Activated naive CD4-positive, alpha-beta T cell treated with anti-CD3 and anti-CD28 coated beads, Interleukin-2, amount 50 U/mL, for 24 hours (primary cell): ENCODE results near the gene CEP112.

ENCODE experiments used
- H3K27ac Mint-ChIP-seq: one replicate; pipeline ENCODE4 v1.8.0; 2021; ENCODE audit warnings: mild to moderate bottlenecking, mixed read lengths
- H3K27me3 Mint-ChIP-seq: one replicate; pipeline ENCODE4 v1.8.0; 2021; ENCODE audit warnings: mixed read lengths
- H3K36me3 Mint-ChIP-seq: one replicate; pipeline ENCODE4 v1.8.0; 2021; ENCODE audit warnings: mixed read lengths
- H3K4me1 Mint-ChIP-seq: one replicate; pipeline ENCODE4 v1.8.0; 2021; ENCODE audit warnings: mixed read lengths
- H3K4me3 Mint-ChIP-seq: one replicate; pipeline ENCODE4 v1.8.0; 2021; ENCODE audit warnings: mild to moderate bottlenecking, mixed read lengths
- H3K9me3 Mint-ChIP-seq: one replicate; pipeline ENCODE4 v1.8.0; 2021; ENCODE audit warnings: mixed read lengths

Gene CEP112

DNA sequence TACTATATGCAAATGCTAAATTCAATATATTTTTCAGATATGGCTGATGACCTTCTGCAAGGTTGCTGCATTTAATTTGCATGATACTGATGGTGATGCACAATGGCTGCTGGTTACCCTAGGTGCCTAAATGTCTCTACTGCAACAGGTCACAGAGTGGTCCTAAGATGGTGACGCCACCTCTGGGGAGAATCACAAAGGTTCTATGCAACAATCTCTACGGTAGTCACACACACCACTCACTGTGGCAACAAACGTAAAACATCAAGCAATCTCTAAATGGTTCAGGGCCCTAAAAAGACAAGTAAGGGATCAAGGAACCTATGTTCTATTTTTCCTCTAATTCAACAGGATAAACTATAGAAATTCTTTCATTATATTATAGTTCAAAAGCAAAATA is 293.3 kb downstream of the CEP112 start:
- no peak overlapping the region for H3K27ac Mint-ChIP-seq
- H3K4me3 Mint-ChIP-seq = no peak overlapping the region
- H3K27me3 Mint-ChIP-seq = no peaks in the 10 kb centered on the region
- no peaks in the 10 kb centered on the region for H3K9me3 Mint-ChIP-seq
- H3K36me3 Mint-ChIP-seq = no peaks in the 10 kb centered on the region
- H3K4me1 Mint-ChIP-seq = no peaks in the 10 kb centered on the region

DNA sequence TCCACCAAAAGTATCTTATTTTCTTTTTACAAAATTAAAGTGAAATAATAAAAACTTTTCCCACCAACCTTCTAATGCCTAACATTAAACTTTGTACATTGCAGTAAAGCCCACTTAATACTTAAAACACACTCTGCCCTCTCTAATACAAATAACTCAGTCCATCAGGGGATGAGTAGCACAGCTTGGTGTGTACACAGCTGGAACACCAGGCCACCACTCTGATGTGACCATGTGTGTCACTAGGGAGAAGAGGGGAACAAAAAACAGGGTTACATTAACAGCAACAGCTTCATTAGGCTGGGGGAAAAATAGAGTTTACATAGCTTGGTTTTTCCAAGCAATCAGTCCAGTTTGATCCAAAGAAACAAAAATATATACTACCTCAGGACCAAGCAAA is 295.0 kb downstream of the CEP112 start:
- H3K4me1 Mint-ChIP-seq = no peaks in the 10 kb centered on the region
- no peaks in the 10 kb centered on the region for H3K36me3 Mint-ChIP-seq
- H3K27me3 Mint-ChIP-seq = no peaks in the 10 kb centered on the region
- no peaks in the 10 kb centered on the region for H3K9me3 Mint-ChIP-seq
- H3K4me3 Mint-ChIP-seq = no peak overlapping the region
- no peak overlapping the region for H3K27ac Mint-ChIP-seq

DNA sequence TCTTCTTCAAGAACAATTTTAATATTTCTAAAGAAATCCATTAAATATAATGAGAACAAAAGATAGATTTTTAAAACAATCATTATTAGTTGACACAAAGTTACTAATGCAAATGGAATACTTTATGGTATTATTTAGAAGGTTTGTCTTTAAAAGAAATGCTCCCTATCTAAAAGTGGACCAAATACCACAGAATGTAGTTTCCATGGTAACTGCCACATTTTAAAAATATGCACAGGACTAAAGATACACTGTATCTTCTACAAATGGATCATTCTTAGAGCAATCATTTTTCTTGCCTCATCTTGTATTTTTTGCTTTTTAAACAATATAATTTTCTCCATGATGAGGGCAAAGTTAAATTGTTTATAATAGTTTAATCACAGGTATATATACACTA is 296.0 kb downstream of the CEP112 start:
- Mint-ChIP-seq H3K9me3 (no peaks in the 10 kb centered on the region), H3K36me3 (no peaks in the 10 kb centered on the region), H3K27me3 (no peaks in the 10 kb centered on the region)

DNA sequence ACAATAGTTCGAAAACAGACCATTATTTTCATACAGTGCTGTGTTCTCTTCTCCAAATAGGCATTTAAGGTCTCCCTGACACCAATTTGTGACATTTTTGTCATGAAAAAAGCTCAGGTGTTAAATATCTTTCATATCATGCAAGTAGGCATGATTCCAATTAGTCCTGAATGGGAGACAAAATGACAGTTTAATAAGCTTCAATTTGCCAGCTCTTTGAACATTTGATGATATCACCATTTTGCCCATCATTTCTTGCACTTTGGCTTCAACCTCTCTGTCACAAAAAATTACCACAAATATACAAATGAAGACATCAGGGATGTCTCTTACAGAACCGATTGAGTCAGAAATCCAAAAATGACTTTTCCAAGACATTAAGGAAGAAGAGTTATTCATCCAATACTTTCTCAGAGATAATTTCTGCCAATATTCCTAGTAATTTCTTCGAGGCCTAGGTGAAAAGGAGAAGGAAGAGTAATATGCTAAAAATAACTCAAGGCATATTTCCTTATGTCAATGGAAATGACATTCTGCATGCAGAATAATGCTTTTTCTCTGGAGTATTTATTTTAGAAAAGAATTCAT is 298.1 kb downstream of the CEP112 start:
- Mint-ChIP-seq H3K27ac (no peak overlapping the region), H3K36me3 (no peaks in the 10 kb centered on the region), H3K27me3 (no peaks in the 10 kb centered on the region), H3K9me3 (no peaks in the 10 kb centered on the region), H3K4me3 (no peak overlapping the region), H3K4me1 (no peaks in the 10 kb centered on the region)

More for the DNA sequence above, 296.0 kb downstream of the CEP112 start:
- Mint-ChIP-seq H3K27ac (no peak overlapping the region), H3K4me3 (no peak overlapping the region), H3K4me1 (no peaks in the 10 kb centered on the region)

DNA sequence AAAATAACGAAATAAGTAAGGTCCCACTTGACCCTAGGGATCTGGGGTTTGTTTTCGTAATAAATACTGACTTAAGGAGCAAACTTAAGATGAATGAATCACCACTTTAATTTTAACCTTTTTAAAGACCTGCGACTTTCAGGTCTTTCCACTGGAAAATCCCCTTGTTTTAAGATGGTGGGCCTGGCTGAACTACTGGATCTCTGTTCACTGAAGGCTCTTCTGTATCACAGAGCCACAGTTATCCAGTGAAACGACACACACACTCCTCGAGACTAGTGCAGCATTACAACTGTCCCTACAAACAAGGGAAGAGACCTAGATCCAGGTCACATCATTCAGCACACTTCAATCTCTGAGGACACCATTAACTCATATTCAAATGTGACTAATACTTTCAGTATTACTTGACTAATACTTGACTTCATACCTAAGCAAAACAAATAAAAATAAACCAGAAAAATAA is 299.0 kb downstream of the CEP112 start:
- Mint-ChIP-seq H3K27ac (no peak overlapping the region), H3K27me3 (no peaks in the 10 kb centered on the region), H3K4me3 (no peak overlapping the region), H3K9me3 (no peaks in the 10 kb centered on the region), H3K4me1 (no peaks in the 10 kb centered on the region), H3K36me3 (no peaks in the 10 kb centered on the region)

DNA sequence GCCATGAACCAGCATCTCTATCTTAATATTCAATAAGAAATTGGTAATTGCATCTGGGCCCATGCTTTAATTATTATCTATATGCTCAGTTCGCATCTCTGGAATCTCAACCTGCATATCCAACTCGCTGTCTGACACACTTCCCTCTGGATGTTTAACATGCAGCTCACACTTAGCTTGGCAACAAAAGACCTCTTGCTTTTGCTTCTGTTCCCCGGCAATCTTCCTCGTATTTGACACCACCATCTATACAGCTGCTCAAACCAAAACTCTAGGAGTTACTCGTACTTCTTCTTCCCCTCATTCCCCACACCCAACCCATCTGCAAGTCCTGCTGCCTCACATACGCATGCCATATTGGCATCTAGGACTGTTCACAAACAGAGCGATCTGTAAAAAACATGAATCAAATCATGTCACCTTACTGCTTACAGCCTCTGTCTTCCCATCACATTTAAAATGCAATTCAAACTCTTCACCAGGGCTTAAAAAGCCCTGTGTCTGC is 300.6 kb downstream of the CEP112 start:
- Mint-ChIP-seq H3K4me3 (no peak overlapping the region), H3K4me1 (no peaks in the 10 kb centered on the region), H3K36me3 (no peaks in the 10 kb centered on the region), H3K27me3 (no peaks in the 10 kb centered on the region), H3K27ac (no peak overlapping the region), H3K9me3 (no peaks in the 10 kb centered on the region)

DNA sequence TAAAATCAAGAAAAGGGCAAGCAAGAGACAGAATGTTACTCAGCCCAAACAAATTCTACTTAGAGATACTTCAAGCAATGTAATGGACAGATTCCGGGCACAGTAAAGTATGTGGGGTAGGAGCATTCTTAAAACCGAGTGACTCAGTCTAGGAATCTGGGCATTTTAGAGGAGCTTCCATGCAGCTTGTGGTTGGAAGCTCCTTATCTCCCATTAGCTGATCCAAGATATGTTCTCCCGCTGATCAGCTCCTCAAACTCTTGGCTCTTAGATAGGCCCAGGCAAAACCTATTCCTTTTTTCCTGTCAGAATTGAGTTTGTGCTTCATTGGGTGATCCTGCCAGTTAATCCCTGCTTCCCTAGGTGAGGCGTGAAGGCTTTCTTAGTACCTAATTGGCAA is 303.3 kb downstream of the CEP112 start:
- H3K27me3 Mint-ChIP-seq = no peaks in the 10 kb centered on the region

DNA sequence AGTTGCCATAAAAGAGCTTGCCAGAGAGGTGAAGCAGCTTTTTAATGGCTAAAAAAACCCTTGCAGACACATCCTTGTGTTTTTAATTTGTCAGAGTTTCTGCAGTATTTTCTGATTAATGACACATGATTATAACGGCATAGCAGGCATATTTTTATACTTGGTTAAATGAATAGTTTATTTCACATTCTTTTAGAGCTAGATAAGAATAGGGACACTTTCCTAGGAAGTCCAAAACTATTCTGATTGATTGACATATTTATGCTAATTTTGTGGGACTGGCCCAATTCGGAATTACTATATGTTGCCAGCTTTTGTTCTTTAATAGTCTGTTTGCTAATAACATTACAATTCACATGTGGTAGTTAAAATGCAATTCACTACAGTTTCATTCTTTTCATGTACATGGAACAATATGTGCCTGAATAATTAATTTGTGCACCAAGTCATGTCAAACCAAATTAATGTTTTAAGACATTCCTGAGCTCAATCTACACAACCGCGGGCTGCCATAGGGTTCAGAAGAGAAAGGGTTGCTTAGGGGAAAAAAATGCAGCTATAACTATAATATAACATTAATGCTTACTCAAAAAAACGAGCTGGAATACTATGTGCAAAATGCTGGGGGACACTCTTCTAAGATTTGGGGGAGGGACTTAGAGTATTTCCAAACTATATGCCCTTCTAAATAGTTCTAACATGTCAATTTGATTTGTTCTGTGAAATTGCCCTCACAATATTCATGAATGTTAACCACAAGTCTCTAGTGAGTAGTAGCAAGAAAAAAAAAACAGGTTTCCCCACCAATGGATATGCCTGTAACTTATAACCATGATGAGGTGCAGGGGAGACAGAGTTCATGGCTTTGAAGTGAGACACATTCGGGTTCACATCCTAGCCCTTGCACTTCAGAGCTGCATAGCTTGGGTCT is 305.4 kb downstream of the CEP112 start:
- Mint-ChIP-seq H3K27me3 (no peaks in the 10 kb centered on the region), H3K4me3 (no peak overlapping the region), H3K9me3 (no peaks in the 10 kb centered on the region), H3K36me3 (no peaks in the 10 kb centered on the region), H3K4me1 (no peaks in the 10 kb centered on the region), H3K27ac (no peak overlapping the region)

More for the DNA sequence above, 303.3 kb downstream of the CEP112 start:
- Mint-ChIP-seq H3K4me3 (no peak overlapping the region), H3K36me3 (no peaks in the 10 kb centered on the region), H3K4me1 (no peaks in the 10 kb centered on the region), H3K27ac (no peak overlapping the region), H3K9me3 (no peaks in the 10 kb centered on the region)

DNA sequence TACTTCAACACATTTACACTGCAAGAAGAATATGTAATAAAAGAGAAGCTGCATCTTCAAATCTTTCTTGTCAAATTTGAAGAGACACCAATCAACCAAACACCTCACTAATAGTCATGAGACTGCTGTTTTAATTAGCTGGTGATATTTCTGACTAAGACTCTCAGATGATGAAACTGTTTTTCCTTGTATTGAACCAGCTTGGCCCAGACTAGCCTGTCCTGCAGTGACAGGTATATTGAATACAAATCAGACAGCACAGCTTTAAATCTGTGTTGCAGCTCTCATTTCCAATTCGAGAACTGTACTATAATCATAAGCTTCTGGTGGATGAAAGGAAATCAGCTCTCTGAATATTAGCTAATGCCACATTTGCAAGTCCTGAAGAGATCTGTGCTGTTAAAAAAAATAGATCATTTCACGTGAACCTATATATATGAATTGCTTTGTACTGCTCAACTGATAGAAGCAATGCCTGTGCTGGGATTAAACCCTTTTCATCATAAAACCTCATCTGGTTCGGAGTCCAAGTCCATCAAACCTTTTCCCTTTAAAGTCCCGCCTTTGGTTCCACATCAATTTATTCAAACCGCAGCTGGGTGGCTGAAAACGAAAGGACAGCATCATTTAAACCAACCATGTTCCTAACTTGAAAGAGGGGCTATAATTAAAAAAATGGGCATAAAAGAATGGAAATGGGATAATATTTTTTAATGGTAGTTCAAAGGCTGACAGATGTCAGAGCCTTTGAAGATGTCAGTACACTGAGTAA is 306.2 kb downstream of the CEP112 start:
- Mint-ChIP-seq H3K27me3 (no peaks in the 10 kb centered on the region), H3K4me3 (no peak overlapping the region), H3K36me3 (no peaks in the 10 kb centered on the region), H3K27ac (no peak overlapping the region), H3K9me3 (no peaks in the 10 kb centered on the region), H3K4me1 (no peaks in the 10 kb centered on the region)

DNA sequence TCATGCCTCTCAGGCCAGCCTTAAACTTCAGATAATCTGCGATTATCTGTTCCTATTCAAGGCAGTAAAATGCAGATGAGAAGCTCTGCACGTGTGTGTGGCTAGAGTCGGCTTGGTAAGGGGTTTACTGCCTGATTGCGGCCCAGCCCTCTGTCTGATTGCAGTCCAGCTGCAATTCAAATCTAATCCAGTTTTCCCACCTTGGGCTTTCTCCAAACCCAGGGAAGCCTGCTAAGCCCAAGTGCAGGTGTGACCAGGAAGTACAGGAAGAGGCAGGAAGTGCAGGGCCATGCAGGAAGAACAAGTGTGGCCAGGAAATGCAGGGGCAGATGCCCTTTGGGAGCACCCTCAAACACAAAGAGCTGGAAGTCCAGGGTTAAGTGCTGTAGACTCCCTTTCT is 314.9 kb downstream of the CEP112 start:
- H3K27me3 Mint-ChIP-seq = peaks cover 8% of the 10 kb centered on the region
- no peaks in the 10 kb centered on the region for H3K4me1 Mint-ChIP-seq
- H3K4me3 Mint-ChIP-seq = no peak overlapping the region
- no peaks in the 10 kb centered on the region for H3K9me3 Mint-ChIP-seq
- H3K36me3 Mint-ChIP-seq = peaks cover 2% of the 10 kb centered on the region
- no peak overlapping the region for H3K27ac Mint-ChIP-seq

DNA sequence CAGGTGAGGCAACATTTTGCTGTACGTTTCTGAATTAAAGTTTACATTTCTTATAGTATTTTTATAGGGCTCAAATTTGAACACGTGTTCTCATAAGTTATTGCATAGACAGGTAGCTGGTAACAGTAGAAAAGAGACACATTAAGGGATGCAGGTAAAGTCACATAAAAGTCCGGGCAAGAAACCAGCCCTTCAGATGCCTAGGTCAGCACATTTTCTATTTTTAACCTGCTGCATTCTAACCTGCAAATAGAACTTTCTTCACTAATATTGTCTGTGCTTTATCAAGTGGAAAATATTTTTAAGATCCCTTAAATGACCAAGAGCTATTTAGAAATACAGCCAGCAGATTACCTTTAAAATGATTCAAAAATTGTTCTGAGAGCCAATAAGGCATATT is 323.1 kb downstream of the CEP112 start:
- Mint-ChIP-seq H3K36me3 (no peaks in the 10 kb centered on the region), H3K4me3 (no peak overlapping the region), H3K27ac (no peak overlapping the region), H3K9me3 (no peaks in the 10 kb centered on the region), H3K27me3 (no peaks in the 10 kb centered on the region), H3K4me1 (no peaks in the 10 kb centered on the region)

DNA sequence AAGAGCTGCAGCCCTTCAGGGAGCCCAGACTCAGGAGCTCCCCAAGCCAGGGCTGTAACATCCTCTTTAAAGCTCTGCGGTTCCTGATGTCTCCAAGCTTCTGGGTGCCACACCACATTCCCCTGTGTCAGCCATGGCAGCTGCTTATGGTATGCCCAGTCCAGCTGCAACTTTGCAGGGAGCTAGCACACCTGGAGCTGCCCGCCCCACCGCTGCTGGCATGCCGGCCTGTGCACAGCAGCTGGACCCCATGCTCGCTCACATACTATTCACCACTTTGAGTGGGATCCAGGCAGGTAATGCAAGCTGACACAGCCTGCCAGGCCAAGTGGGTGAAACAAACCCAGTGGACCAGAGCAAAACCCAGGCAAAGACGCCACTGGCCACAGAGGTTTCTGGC is 324.9 kb downstream of the CEP112 start:
- Mint-ChIP-seq H3K4me3 (no peak overlapping the region), H3K9me3 (no peaks in the 10 kb centered on the region), H3K4me1 (no peaks in the 10 kb centered on the region), H3K27ac (no peak overlapping the region), H3K36me3 (no peaks in the 10 kb centered on the region), H3K27me3 (no peaks in the 10 kb centered on the region)

DNA sequence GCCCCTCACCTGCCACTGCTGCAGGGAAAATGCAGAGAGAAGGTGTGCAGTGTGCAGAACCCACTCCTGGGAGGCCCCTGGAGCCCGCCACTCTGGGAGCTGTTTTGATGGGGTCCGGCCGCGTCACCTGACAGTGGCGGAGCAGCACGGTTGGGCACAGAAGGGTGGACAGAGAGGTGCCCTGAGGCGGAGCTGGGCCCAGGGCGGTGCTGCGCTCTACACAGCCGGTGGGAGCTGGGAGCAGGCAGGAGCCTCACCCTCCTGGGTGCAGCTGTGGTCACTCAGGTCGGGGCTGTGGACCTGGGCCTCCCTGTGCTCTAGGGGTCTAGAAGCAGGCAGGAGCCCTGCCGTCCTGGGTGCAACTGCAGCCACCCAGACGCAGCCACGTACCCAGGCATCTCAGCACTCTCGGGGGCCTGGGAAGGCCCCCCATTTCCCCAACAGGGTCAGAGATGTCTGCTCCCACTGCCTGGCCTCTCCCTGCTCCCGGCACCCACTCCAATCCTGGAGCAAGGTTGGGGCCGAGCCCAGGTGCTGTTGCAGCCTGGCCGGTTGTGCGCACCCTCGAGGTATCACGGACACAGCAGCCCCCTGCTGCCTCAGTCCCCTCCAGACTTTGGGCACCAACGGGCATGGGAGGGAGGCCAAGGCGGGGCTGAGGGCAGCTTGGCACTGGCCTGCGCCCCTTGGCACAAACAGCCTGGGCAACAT is 326.1 kb downstream of the CEP112 start:
- H3K4me1 Mint-ChIP-seq = no peaks in the 10 kb centered on the region
- H3K36me3 Mint-ChIP-seq = no peaks in the 10 kb centered on the region
- H3K27me3 Mint-ChIP-seq = no peaks in the 10 kb centered on the region
- no peak overlapping the region for H3K27ac Mint-ChIP-seq
- H3K4me3 Mint-ChIP-seq = no peak overlapping the region
- H3K9me3 Mint-ChIP-seq = no peaks in the 10 kb centered on the region

DNA sequence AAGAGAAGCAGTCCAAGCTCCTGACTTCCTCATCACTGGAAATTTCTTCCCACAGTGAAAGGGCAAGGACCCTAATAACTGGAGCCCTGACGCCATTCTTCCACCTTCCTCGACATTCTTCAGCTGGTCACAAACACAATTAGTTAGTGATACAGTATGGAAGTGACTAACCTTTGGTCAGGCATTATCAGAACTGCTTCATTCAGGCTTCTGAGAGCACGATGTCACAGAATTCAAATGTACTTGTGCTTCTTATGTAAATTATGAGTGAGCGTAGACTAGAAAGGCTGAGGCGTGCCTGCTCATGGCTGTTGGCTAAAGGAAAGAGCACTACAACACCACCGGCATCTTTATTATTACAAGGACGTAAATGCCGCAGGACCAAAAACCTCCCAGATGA is 327.5 kb downstream of the CEP112 start:
- Mint-ChIP-seq H3K4me1 (no peaks in the 10 kb centered on the region), H3K4me3 (no peak overlapping the region), H3K9me3 (no peaks in the 10 kb centered on the region), H3K27me3 (no peaks in the 10 kb centered on the region), H3K36me3 (no peaks in the 10 kb centered on the region), H3K27ac (no peak overlapping the region)

DNA sequence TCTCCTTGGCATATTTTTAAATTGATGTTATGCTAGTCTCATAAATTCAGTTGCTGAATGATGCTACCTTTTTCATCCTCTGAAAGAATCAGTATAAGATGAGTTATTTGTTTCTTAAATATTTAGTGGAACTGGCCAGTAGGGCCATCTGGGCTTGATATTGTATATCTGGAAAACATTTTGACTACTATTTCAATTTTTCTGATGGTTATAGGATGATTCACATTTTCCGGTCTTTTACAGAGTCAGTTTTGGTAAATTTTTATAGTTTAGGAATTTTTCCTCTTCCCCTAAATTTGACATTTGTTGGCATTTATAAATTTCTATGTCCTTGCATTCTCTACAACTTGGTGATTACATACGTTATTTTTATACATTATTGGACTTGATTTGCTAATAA is 334.2 kb downstream of the CEP112 start:
- no peak overlapping the region for H3K4me3 Mint-ChIP-seq
- H3K4me1 Mint-ChIP-seq = no peaks in the 10 kb centered on the region
- H3K9me3 Mint-ChIP-seq = no peaks in the 10 kb centered on the region
- no peaks in the 10 kb centered on the region for H3K36me3 Mint-ChIP-seq
- no peaks in the 10 kb centered on the region for H3K27me3 Mint-ChIP-seq
- H3K27ac Mint-ChIP-seq = no peak overlapping the region
